NCI-H1694 (cell line): Measurements from ENCODE around the gene CACNB4.
"Not testable (repeated sequence)": the region's sequence is repeated elsewhere in the genome, so short reads cannot be mapped to it uniquely, and the experiment has no call there.

Source experiments
- DNase-seq: peaks from one replicate; lab custom pipeline; 2025; lab: John Stamatoyannopoulos, UW

CACNB4 gene

GRCh38 chr2:152098496-152099366 lies at the start of gene CACNB4:
CACNB4 (minus strand) TSS chr2:152099044.
- DNase-seq = no peak

- DNase-seq = no peak
Observed at GRCh38 chr2:152134488-152135280, 35.8 kb upstream of the CACNB4 start.

- DNase-seq = no peak
Observed at GRCh38 chr2:152132306-152132705, 33.5 kb upstream of the CACNB4 start.

GRCh38 chr2:152127628-152128027 lies 28.8 kb upstream of the CACNB4 start:
- DNase-seq = no peak

GRCh38 chr2:152126664-152127063 lies 27.8 kb upstream of the CACNB4 start:
- DNase-seq = no peak

- DNase-seq = no peak
Observed at GRCh38 chr2:152122161-152122560, 23.3 kb upstream of the CACNB4 start.

DNA sequence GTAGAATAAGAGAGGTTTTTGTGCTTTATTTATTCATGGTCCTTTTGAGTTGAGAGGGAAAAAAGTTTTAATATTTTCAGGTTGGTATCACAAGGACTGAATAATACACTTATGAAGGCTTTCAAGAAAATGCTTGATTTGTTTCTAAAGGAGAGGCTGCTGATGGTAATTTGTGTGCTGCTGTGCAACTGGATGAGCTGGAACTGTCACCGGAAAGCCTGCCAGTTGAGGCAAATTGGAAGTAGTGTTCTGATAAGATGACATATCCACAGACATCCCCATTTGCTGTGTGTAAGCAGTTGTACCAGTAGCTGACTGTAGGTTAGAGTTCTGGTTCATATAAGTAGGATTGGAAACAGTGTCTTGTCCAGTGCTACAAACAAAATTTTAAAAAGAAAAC lies 21.6 kb upstream of the CACNB4 start:
- no peak for DNase-seq

- no peak for DNase-seq
Observed at GRCh38 chr2:152115952-152116351, 17.1 kb upstream of the CACNB4 start.

- no peak for DNase-seq
Observed at GRCh38 chr2:152114366-152114765, 15.5 kb upstream of the CACNB4 start.

DNA sequence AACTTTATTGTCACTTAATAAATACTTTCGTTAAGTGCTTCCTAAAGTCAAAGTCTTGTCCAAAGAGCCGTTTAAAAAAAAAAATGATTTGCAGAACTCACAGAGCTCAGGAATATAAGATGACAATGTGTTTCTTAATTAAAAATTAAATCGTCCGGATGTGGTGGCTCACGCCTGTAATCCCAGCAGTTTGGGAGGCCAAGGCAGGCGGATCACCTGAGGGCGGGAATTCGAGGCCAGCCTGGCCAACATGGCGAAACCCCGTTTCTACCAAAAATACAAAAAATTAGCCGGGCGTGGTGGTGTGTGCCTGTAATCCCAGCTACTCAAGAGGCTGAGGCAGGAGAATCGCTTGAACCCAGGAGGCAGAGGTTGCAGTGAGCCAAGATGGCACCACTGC lies 8.3 kb upstream of the CACNB4 start:
- DNase-seq = not testable (repeated sequence)

GRCh38 chr2:152106464-152106863 lies 7.6 kb upstream of the CACNB4 start:
- DNase-seq = no peak

DNA sequence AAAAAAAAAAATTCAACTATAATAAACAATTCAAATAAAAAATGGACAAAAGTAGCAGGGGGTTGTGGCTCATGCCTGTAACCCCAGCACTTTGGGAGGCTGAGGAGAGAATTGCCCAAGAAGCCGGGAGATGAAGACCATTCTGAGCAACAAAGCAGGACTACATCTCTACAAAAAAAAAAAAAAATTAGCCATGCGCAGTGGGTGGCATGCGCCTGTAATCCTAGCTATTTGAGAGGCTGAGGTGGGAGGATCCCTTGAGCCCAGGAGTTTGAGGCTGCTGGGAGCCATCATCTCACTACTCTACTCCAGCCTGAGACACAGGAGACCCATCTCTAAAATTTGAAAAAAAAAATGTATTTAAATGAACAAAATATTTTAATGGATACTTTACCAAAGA lies 4.4 kb upstream of the CACNB4 start:
- DNase-seq = no peak

GRCh38 chr2:152100961-152101360 lies 2.1 kb upstream of the CACNB4 start:
- no peak for DNase-seq

GRCh38 chr2:152099367-152100050 lies 665 bp upstream of the CACNB4 start:
- DNase-seq = no peak

- no peak for DNase-seq
Observed at GRCh38 chr2:152097801-152098495, 896 bp downstream of the CACNB4 start.

DNA sequence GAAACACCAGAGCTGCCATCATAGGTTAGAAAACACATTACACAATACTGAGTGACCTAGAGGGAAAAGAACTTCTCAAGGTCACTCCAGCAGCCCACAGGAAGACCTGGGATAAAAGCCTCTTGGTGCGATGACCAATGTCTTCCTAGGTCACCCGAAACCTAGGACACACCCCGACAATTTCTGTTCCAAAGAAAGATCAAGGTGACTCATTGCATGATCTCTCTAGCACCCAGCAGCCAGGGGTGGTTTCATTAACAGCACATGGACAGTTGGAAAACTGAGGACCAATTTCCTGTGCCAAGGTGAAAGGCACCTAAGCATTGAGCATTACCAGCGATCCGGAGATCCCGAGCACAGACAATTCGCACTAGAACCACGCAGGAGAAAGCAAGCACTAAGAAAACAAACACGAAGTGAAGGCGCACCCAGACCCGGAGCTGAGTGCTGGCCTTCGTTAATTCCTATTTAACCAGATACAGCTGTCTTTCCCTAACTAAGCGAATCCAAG lies 1.5 kb downstream of the CACNB4 start:
- DNase-seq = no peak

- no peak for DNase-seq
Observed at GRCh38 chr2:152095146-152095545, 3.7 kb downstream of the CACNB4 start.

GRCh38 chr2:152094014-152094413 lies 4.8 kb downstream of the CACNB4 start:
- no peak for DNase-seq

- peak; percentile 90 for DNase-seq
Observed at GRCh38 chr2:152093464-152093863, 5.4 kb downstream of the CACNB4 start.

DNA sequence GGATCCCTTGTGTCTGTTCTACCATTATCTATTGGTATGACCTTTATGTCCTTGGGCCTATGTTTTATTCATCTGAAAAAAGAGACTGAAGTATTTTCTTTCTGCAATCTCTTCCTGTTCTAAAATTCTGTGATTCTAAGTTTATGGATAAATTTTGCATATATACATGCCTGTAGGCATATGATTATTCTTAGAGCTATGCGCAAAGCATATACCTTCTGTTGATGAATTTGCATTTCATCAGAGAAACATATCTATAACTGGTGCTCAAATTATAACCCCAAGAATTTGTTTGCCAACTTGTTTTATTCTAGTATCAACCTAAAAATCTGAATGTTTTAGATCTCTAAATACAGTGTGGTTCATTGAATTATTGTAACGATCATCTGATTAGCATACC lies 6.7 kb downstream of the CACNB4 start:
- DNase-seq = no peak

GRCh38 chr2:152090726-152091125 lies 8.1 kb downstream of the CACNB4 start:
- DNase-seq = not testable (repeated sequence)

GRCh38 chr2:152089238-152089637 lies 9.6 kb downstream of the CACNB4 start:
- no peak for DNase-seq
